Ascending aorta (tissue), 2 donors: ENCODE data around the gene RMRP. TPM values are rescaled to one million over a fixed set of nuclear protein-coding genes. Genes with fewer than 3 reads are reported as not detected.
A peak's percentile ranks its signal among the peaks of the same experiment; 100 is the strongest.

Source experiments
- DNase-seq, 2 donors: peaks; one replicate each; pipeline ENCODE4 v3.0.0-alpha.2; 2019; ENCODE audit warnings: low spot score in 2 of 2
- H3K27ac ChIP-seq, 2 donors: fragments of 200-600 bp; sonication (generic); one replicate each; pipeline ENCODE4 v1.5.1; 2016 to 2017; ENCODE audit warnings: mild to moderate bottlenecking in 1 of 2
- H3K27me3 ChIP-seq: fragments of 200-600 bp; sonication (generic); one replicate; pipeline ENCODE4 v1.5.1; 2017
- H3K36me3 ChIP-seq, 2 donors: fragments of 200-600 bp; sonication (generic); one replicate each; pipeline ENCODE4 v1.5.1; 2016
- H3K4me1 ChIP-seq, 2 donors: fragments of 200-600 bp; sonication (generic); one replicate each; pipeline ENCODE4 v1.5.1; 2016 to 2017; ENCODE audit warnings: mild to moderate bottlenecking in 1 of 2
- H3K4me3 ChIP-seq, 2 donors: fragments of 200-600 bp; sonication (generic); one replicate each; pipeline ENCODE4 v1.5.1; 2016 to 2017; ENCODE audit warnings: mild to moderate bottlenecking in 1 of 2
- H3K9me3 ChIP-seq, 2 donors: fragments of 200-600 bp; sonication (generic); one replicate each; pipeline ENCODE4 v1.5.1; 2016
- CTCF ChIP-seq, 3 experiments: fragments of 200-600 bp in 2 of 3; fragments of 450-650 bp in 1 of 3; sonication (generic) in 2 of 3; IDR thresholded peaks; one replicate each; pipeline ENCODE4 v1.5.1; 2016 to 2019; ENCODE audit warnings: antibody characterized with exemption in 3 of 3, mild to moderate bottlenecking in 1 of 3, moderate library complexity in 1 of 3
- intact Hi-C: fragments of 100-400 bp; cut with DNase I; formaldehyde crosslinking; loops from one replicate; pipeline ENCODE4 v1.15.1; 2023
- total RNA-seq: library from RNA; depleted of rRNA; stranded (reverse); fragments of >200 nt; gene quantifications from one replicate; pipeline ENCODE4 v1.1.0, GENCODE V29; 2016

The RMRP gene
- total RNA-seq, 1 donor from 2014 or later = 17,070 TPM

- H3K4me3 ChIP-seq = peak within 1 kb of the TSS in 1 of 2 donors; percentile 23
- H3K36me3 ChIP-seq = no peaks in the 10 kb centered on the region
- no peak for TF ChIP-seq CTCF (IDR thresholded peaks at IDR 0.05)
- no peaks in the 10 kb centered on the region for H3K27me3 ChIP-seq
- H3K4me1 ChIP-seq = peaks cover 6 to 16% of the 10 kb centered on the region in 2 donors
- no peak for DNase-seq
- H3K27ac ChIP-seq = peak within 1 kb of the TSS in 1 of 2 donors; percentile 30
- intact Hi-C loops = no loop called here
- H3K9me3 ChIP-seq = no peaks in the 10 kb centered on the region
Observed at GRCh38 chr9:35673132-35674024, 15.6 kb upstream of the RMRP start, which contains the start of gene CA9. Gene CA9 (plus strand): TSS chr9:35673928. CDS start chr9:35673960, 32 bp downstream.

- intact Hi-C loops = no loop called here
- DNase-seq = no peak
- no peaks in the 10 kb centered on the region for H3K36me3 ChIP-seq
- TF ChIP-seq CTCF (IDR thresholded peaks at IDR 0.05) = no peak
- no peak overlapping the region for H3K4me3 ChIP-seq
- no peaks in the 10 kb centered on the region for H3K27me3 ChIP-seq
- peaks cover 9 to 11% of the 10 kb centered on the region in 2 donors for H3K4me1 ChIP-seq
- no peak overlapping the region for H3K27ac ChIP-seq
- no peaks in the 10 kb centered on the region for H3K9me3 ChIP-seq
Observed at GRCh38 chr9:35669331-35670145, 11.7 kb upstream of the RMRP start.

- Histone ChIP-seq H3K27ac (no peak overlapping the region), H3K4me1 (peaks cover 5 to 10% of the 10 kb centered on the region in 2 donors), H3K27me3 (no peaks in the 10 kb centered on the region), H3K9me3 (no peaks in the 10 kb centered on the region), H3K4me3 (no peak overlapping the region), H3K36me3 (no peaks in the 10 kb centered on the region)
- intact Hi-C loops = no loop called here
- no peak for DNase-seq
- no peak for TF ChIP-seq CTCF (IDR thresholded peaks at IDR 0.05)
Observed at GRCh38 chr9:35667939-35668338, 10.1 kb upstream of the RMRP start.

GRCh38 chr9:35666549-35666948 lies 8.7 kb upstream of the RMRP start:
- no peak for DNase-seq
- no peak for TF ChIP-seq CTCF (IDR thresholded peaks at IDR 0.05)
- intact Hi-C loops = no loop called here
- peaks cover 0 to 7% of the 10 kb centered on the region in 2 donors for H3K36me3 ChIP-seq
- H3K4me3 ChIP-seq = no peak overlapping the region
- H3K4me1 ChIP-seq = peaks cover 10 to 13% of the 10 kb centered on the region in 2 donors
- no peaks in the 10 kb centered on the region for H3K27me3 ChIP-seq
- H3K9me3 ChIP-seq = no peaks in the 10 kb centered on the region
- no peak overlapping the region for H3K27ac ChIP-seq

DNA sequence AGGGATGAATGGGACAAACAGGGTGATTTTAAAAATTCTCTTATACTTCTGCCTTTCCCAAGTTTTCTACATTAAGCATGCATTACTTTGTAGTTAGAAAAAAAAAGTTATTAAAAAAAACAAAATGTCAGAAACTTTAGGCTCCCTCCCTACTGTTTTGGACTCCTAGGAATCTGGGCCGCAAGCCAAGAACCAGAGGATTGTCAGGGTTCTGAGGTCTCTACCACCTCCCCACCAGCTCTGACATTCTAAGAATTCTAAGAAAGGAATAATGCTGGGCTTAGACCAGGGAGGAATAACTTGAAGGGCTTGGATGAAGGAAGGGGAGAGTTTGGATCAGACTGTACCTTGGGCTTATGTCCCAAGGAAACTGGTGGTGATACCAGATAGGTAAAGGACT lies 8.2 kb upstream of the RMRP start:
- intact Hi-C loops = no loop called here
- no peak for DNase-seq
- Histone ChIP-seq H3K4me1 (peaks cover 10 to 16% of the 10 kb centered on the region in 2 donors), H3K27me3 (no peaks in the 10 kb centered on the region), H3K36me3 (peaks cover 0 to 11% of the 10 kb centered on the region in 2 donors), H3K4me3 (no peak overlapping the region), H3K27ac (no peak overlapping the region), H3K9me3 (no peaks in the 10 kb centered on the region)
- TF ChIP-seq CTCF (IDR thresholded peaks at IDR 0.05) = no peak
